Neural progenitor cell (in vitro differentiated cells): ENCODE measurements around the gene PCDH15.

Experiments
- CTCF ChIP-seq: fragments of 200-600 bp; sonication (generic); IDR thresholded peaks from 2 replicates; pipeline ENCODE4 v1.5.1; 2017; ENCODE audit warnings: antibody characterized with exemption, mild to moderate bottlenecking
- EZH2 ChIP-seq: fragments of 200-600 bp; sonication (generic); IDR thresholded peaks from 2 replicates; pipeline ENCODE4 v1.6.1; 2017; ENCODE audit warnings: antibody characterized with exemption, mild to moderate bottlenecking, moderate library complexity
- EZH2phosphoT487 ChIP-seq: fragments of 200-600 bp; sonication (generic); IDR thresholded peaks from 2 replicates; pipeline ENCODE4 v1.6.1; 2017; ENCODE audit warnings: antibody characterized with exemption

DNA sequence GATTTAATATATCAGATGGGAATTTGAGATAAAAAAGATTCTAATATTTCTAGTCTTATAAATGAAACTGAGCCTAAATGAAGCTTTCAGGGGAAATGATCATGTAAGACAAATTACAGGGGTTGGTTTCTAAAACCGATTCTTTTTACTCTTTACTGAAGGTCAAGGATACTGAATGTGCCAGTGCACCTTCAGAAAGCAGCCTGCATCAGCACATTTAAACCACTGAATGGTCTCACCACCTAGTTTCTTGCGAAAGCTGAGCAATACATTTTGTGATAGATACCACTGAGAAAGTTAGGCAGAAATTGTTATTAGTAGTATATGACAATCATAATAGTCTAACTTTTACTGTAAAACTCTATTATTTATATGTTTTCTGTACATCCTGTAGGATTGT is 180.7 kb downstream of the PCDH15 start:
- TF ChIP-seq CTCF: no peak
- TF ChIP-seq EZH2: no peak
- TF ChIP-seq EZH2phosphoT487: no peak
